Activated T-cell treated with anti-CD3 and anti-CD28 coated beads, Interleukin-2, amount 50 U/mL, for 48 hours (primary cell): ENCODE results near the gene SLC22A17.

Experiments
- DNase-seq, 2 experiments: peaks; one replicate each; pipeline ENCODE4 v3.0.0-alpha.2; 2020

The SLC22A17 gene

GRCh38 chr14:23302290-23303225 is 50.1 kb downstream of the SLC22A17 start, which contains the start of gene PPP1R3E:
TSS of gene PPP1R3E (minus strand) at chr14:23302859. CDS start at chr14:23302576, 283 bp downstream.
- peak; percentile 89 to 91 for DNase-seq

GRCh38 chr14:23301969-23302289 is 50.8 kb downstream of the SLC22A17 start:
- no peak for DNase-seq

GRCh38 chr14:23301288-23301968 is 51.3 kb downstream of the SLC22A17 start:
- peak; percentile 98 to 99 for DNase-seq

GRCh38 chr14:23300687-23301223 is 51.9 kb downstream of the SLC22A17 start:
- DNase-seq, result peak; percentile 46 to 53

GRCh38 chr14:23299986-23300686 is 52.6 kb downstream of the SLC22A17 start:
- no peak for DNase-seq

- no peak for DNase-seq
Measured at GRCh38 chr14:23299211-23299957, 53.3 kb downstream of the SLC22A17 start.

- DNase-seq, result no peak
Measured at GRCh38 chr14:23297611-23298277, 54.9 kb downstream of the SLC22A17 start.

GRCh38 chr14:23297096-23297495 is 55.6 kb downstream of the SLC22A17 start:
- no peak for DNase-seq
